Stimulated activated naive CD4-positive, alpha-beta T cell (primary cell): Measurements from ENCODE around the gene CDH15.
A peak's percentile ranks its signal among the peaks of the same experiment; 100 is the strongest.
"Not testable (repeated sequence)": the region's sequence is repeated elsewhere in the genome, so short reads cannot be mapped to it uniquely, and the experiment has no call there.

ENCODE experiments used
- DNase-seq, 6 experiments: peaks; one replicate each; lab custom pipeline; 2025; lab: John Stamatoyannopoulos, UW

Gene CDH15

GRCh38 chr16:89155851-89156739 is 15.5 kb upstream of the CDH15 start:
- DNase-seq: no peak

- DNase-seq: no peak
Measured at GRCh38 chr16:89156740-89157645, 14.6 kb upstream of the CDH15 start.

- DNase-seq: no peak
Measured at GRCh38 chr16:89157778-89158177, 13.8 kb upstream of the CDH15 start.

- DNase-seq: no peak
Measured at GRCh38 chr16:89159066-89159849, 12.3 kb upstream of the CDH15 start.

GRCh38 chr16:89159850-89160354 is 11.6 kb upstream of the CDH15 start:
- no peak for DNase-seq

- no peak for DNase-seq
Measured at GRCh38 chr16:89160977-89161701, 10.4 kb upstream of the CDH15 start.

GRCh38 chr16:89161763-89162713 is 9.5 kb upstream of the CDH15 start:
- no peak for DNase-seq

- DNase-seq: no peak
Measured at GRCh38 chr16:89163297-89163696, 8.3 kb upstream of the CDH15 start.

GRCh38 chr16:89164436-89164835 is 7.1 kb upstream of the CDH15 start:
- DNase-seq: no peak

- no peak for DNase-seq
Measured at GRCh38 chr16:89164847-89165680, 6.5 kb upstream of the CDH15 start.

- not testable (repeated sequence) for DNase-seq
Measured at GRCh38 chr16:89165681-89165979, 5.9 kb upstream of the CDH15 start.

GRCh38 chr16:89166696-89167424 is 4.7 kb upstream of the CDH15 start:
- no peak for DNase-seq

GRCh38 chr16:89167425-89167941 is 4.1 kb upstream of the CDH15 start:
- DNase-seq: peak; percentile 57 to 89 (median 80)

GRCh38 chr16:89168381-89169189 is 3.0 kb upstream of the CDH15 start:
- DNase-seq: no peak

GRCh38 chr16:89169778-89170177 is 1.8 kb upstream of the CDH15 start:
- DNase-seq: no peak

GRCh38 chr16:89170346-89171215 is 967 bp upstream of the CDH15 start:
- DNase-seq: peak in 2 of 6 experiments; percentile 20 to 25

GRCh38 chr16:89172171-89172527 is 601 bp downstream of the CDH15 start:
- DNase-seq: no peak
